Breast epithelium (tissue), 3 donors: ENCODE data around the gene PTTG1IP.

Experiments used
- POLR2A ChIP-seq: fragments of 450-650 bp; IDR thresholded peaks from one replicate; pipeline ENCODE4 v1.6.1; 2016; ENCODE audit warnings: antibody characterized with exemption, mild to moderate bottlenecking, moderate library complexity
- TF ChIP-seq, protein P1 (sequence below), 3 donors: fragments of 450-650 bp; IDR thresholded peaks; one replicate each; pipeline ENCODE4 v1.5.1; 2016 to 2017; ENCODE audit warnings: antibody characterized with exemption in 3 of 3, mild to moderate bottlenecking in 3 of 3, moderate library complexity in 3 of 3

DNA sequence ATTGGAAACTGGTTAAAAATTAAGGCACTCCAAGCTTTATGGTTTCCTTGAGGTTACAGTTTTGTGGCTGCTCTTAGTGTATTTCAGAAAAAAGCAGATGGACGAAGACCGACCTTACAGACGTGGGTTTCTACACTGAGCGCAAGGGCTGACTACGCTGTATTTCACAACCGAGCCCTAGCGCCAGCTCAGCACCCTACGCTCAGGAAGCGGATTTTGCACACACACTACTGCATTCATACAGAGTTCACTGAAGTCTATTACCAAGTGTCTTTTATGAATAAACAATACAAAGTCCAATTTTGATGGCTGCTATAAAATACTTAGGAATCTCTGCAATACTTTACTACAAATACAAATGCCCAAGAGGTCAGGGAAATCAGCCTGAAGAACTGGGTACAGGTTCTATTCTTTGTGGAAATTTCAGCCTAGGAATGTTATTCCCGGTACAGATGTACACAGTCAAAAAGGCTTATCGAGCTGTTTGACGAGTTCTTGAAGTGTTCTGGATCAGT is 23.8 kb downstream of the PTTG1IP start:
- TF ChIP-seq POLR2A = no peak
- TF ChIP-seq, protein P1, sequence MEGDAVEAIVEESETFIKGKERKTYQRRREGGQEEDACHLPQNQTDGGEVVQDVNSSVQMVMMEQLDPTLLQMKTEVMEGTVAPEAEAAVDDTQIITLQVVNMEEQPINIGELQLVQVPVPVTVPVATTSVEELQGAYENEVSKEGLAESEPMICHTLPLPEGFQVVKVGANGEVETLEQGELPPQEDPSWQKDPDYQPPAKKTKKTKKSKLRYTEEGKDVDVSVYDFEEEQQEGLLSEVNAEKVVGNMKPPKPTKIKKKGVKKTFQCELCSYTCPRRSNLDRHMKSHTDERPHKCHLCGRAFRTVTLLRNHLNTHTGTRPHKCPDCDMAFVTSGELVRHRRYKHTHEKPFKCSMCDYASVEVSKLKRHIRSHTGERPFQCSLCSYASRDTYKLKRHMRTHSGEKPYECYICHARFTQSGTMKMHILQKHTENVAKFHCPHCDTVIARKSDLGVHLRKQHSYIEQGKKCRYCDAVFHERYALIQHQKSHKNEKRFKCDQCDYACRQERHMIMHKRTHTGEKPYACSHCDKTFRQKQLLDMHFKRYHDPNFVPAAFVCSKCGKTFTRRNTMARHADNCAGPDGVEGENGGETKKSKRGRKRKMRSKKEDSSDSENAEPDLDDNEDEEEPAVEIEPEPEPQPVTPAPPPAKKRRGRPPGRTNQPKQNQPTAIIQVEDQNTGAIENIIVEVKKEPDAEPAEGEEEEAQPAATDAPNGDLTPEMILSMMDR (IDR thresholded peaks at IDR 0.05) = no peak
